Central memory CD8-positive, alpha-beta T cell (primary cell): ENCODE results near the gene STAMBP.

Source experiments
- ATAC-seq: fragments of 150-1000 bp; cut with Tn5 transposase; replicated peaks from 2 replicates; pipeline ENCODE4 v1.10.0; 2022; ENCODE audit warnings: mild to moderate bottlenecking, moderate FRiP score, moderate number of reproducible peaks; ENCODE audit not compliant: poor library complexity, severe bottlenecking; ENCODE audit errors: extremely low read depth
- DNase-seq, 2 donors: peaks; one replicate each; pipeline ENCODE4 v3.0.0; 2021; ENCODE audit warnings: low spot score in 2 of 2
- H3K27ac Mint-ChIP-seq: one replicate; pipeline ENCODE4 v1.8.0; 2022; ENCODE audit warnings: low read depth, mild to moderate bottlenecking, moderate library complexity, mixed read lengths
- H3K27me3 Mint-ChIP-seq: one replicate; pipeline ENCODE4 v1.8.0; 2022; ENCODE audit warnings: mixed read lengths
- H3K36me3 Mint-ChIP-seq: one replicate; pipeline ENCODE4 v1.8.0; 2022; ENCODE audit warnings: mild to moderate bottlenecking, moderate library complexity, mixed read lengths; ENCODE audit not compliant: insufficient read depth
- H3K4me1 Mint-ChIP-seq: one replicate; pipeline ENCODE4 v1.8.0; 2022; ENCODE audit warnings: mixed read lengths
- H3K4me3 Mint-ChIP-seq: one replicate; pipeline ENCODE4 v1.8.0; 2022; ENCODE audit warnings: mild to moderate bottlenecking, moderate library complexity, mixed read lengths
- H3K9me3 Mint-ChIP-seq: one replicate; pipeline ENCODE4 v1.8.0; 2022; ENCODE audit warnings: mixed read lengths

STAMBP gene

DNA sequence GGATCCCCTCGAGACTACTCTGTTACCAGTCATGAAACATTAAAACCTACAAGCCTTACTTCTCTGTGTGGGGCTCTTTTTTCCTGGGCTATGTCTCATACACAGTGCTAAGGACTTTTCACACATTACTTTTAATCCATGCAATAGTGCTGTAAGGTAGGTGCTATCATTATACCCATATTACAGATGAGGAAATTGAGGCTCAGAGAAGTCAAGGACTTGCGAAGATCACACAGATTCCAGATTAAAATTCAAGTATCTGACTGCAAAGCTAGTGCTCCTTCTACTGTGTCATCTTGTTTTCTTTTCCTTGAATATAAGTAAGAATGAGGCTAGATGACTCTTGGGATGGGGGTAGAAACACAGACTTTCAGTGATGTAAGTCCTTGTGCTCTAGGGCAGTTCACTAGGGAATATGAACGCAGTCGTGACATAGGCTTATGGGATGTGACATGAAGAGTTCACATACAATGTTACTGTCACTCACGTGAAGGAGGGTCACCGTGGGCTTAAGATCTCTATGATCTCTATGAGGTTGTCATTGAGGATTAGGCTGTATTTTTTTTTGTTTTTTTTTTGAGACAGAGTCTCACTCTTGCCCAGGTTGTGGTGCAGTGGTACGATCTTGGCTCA, 91.0 kb downstream of the STAMBP start:
- ATAC-seq (no peak), DNase-seq (no peak)
- H3K27ac Mint-ChIP-seq = no peak overlapping the region
- no peak overlapping the region for H3K4me3 Mint-ChIP-seq
- H3K9me3 Mint-ChIP-seq = no peaks in the 10 kb centered on the region
- H3K27me3 Mint-ChIP-seq = no peaks in the 10 kb centered on the region
- H3K36me3 Mint-ChIP-seq = peaks cover under 1% of the 10 kb centered on the region
- H3K4me1 Mint-ChIP-seq = no peaks in the 10 kb centered on the region

DNA sequence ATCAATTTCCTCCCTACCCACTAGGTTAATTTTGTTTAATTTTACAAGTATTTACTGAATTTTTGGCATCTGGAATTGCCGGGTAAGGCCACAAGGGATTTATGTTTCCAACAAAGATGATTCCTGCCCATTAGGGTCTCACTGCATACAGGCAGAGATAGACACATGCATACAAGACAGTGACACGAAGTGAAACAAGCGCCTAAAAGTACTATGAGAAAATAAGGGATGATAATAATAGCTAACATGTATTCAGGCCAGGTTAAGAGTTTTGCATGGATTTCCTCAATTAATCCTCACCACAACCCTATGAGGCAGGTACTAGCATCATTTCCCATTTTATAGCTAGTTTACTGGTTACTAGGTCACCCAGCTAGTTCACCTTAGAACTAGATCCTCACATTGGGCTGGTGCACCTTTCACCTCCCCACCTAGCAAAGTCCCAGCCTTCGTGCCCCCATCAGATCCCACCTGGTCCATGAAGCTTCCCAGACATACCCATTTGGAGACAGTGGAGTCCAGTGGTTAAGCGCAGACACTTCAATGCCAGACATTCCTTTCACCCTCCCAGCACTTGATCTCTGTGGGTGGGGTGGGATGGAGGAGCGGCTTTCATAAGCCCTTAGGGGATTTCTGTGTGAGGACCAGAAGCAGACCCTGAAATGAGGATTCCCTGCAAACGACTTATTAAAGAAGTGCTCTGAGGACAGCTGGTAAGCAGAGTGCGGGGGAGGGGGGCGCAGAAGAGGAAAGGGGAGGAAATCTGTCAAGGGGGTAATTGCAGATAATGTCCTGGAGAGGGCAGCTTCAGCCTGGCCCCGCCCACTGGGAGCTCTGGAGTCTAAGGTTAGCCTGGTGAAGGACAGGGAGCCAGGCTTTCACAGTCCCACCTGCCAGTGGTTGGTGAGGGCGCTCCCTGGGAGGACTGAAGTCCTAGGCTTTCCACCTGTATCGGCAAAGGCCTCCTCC, 92.1 kb downstream of the STAMBP start:
- DNase-seq = no peak
- Mint-ChIP-seq H3K27me3 (no peaks in the 10 kb centered on the region), H3K4me1 (no peaks in the 10 kb centered on the region), H3K4me3 (no peak overlapping the region), H3K9me3 (no peaks in the 10 kb centered on the region), H3K27ac (no peak overlapping the region), H3K36me3 (no peaks in the 10 kb centered on the region)
- no peak for ATAC-seq

DNA sequence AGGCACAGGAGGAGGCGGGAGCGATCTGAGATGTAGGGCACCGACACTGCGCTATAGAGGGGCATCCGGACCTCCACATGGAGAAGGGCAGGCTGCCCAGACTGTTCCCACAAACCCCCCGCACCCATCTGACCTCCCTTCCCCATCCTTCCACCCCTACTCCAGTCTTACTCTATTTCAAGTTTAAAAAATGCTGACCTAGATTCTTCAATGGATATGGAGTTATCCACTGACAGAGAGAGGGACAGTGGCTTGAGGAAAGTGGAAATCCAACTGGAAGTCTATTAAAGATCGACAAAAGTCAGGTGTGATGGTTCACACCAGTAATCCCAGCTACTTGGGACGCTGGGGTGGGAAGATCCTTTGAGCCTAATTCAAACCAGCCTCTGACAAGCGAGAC, 92.8 kb downstream of the STAMBP start:
- Mint-ChIP-seq H3K27ac (no peak overlapping the region), H3K9me3 (no peaks in the 10 kb centered on the region), H3K36me3 (peaks cover 1% of the 10 kb centered on the region), H3K27me3 (no peaks in the 10 kb centered on the region), H3K4me3 (no peak overlapping the region), H3K4me1 (no peaks in the 10 kb centered on the region)
- no peak for ATAC-seq
- DNase-seq = no peak

DNA sequence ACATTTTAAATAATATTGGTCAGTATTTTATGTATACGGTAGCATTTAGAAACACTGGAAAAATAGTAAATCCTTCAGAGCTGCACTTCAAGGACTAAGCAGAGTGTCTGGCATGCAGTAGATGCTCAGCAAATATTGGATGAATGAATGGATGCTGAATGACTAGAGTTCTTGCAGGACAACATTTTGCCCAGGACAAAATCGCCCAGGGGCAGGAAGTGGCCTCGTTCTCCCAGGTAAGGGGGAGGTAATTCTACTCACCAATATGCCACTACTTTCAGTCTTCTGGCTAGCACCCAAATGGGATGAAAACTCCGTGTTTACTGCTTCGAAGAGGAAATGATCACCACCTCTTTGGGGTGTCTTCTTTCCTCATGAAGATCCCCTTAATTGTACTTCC, 93.9 kb downstream of the STAMBP start:
- no peak for ATAC-seq
- DNase-seq = no peak
- Mint-ChIP-seq H3K4me1 (peaks cover 1% of the 10 kb centered on the region), H3K27me3 (no peaks in the 10 kb centered on the region), H3K36me3 (peaks cover 7% of the 10 kb centered on the region), H3K4me3 (no peak overlapping the region), H3K9me3 (no peaks in the 10 kb centered on the region), H3K27ac (peak overlapping the region; percentile 32)
